Endothelial cell of umbilical vein (primary cell): ENCODE data around the gene SMIM36. TPM values are rescaled to one million over a fixed set of nuclear protein-coding genes. Genes with fewer than 3 reads are reported as not detected.

Experiments
- Bru-seq: library from RNA; stranded (reverse); fragments of 400-500 nt; gene quantifications from one replicate; lab custom pipeline; 2021; lab: Mats Ljungman, UMichigan
- BruChase-seq, 2 experiments: library from RNA; stranded (reverse); fragments of 400-500 nt; gene quantifications; one replicate each; lab custom pipeline; 2021; lab: Mats Ljungman, UMichigan
- BruUV-seq: library from RNA; stranded (reverse); fragments of 400-500 nt; replicated peaks from 2 replicates; lab custom pipeline; 2021; lab: Mats Ljungman, UMichigan
- CTCF ChIA-PET: fragments of 300-600, 350-600 bp; sonication (Branson Sonifier 250); formaldehyde crosslinking; loops from one replicate; lab custom pipeline; 2021; ENCODE audit warnings: antibody characterized with exemption, inconsistent platforms; lab: Charles Lee
- POLR2A ChIA-PET: fragments of 300-600, 350-600 bp; sonication (Branson Sonifier 250); formaldehyde crosslinking; loops from one replicate; lab custom pipeline; 2021; ENCODE audit warnings: antibody characterized with exemption, inconsistent platforms; lab: Charles Lee
- DNase-seq: peaks from one replicate; pipeline ENCODE4 v3.0.0-alpha.2; 2011; ENCODE audit warnings: low read depth, low spot score
- FAIRE-seq: peaks from 2 replicates; lab custom pipeline; 2011; peaks lifted over from hg19 to GRCh38; lab: Jason Lieb, UNC
- H2AFZ ChIP-seq: 2 replicates; pipeline ENCODE4 v1.6.0; 2012; ENCODE audit warnings: low read depth, low read length, control low read depth, inconsistent platforms
- H3K27ac ChIP-seq: 2 replicates; pipeline ENCODE4 v1.5.1; 2011; ENCODE audit warnings: low read depth, mild to moderate bottlenecking, control low read depth, low read length, moderate library complexity; ENCODE audit not compliant: insufficient read depth
- H3K27me3 ChIP-seq, 2 experiments: 2 replicates each; pipeline versions ENCODE4 v1.6.0 to v1.6.1; 2011; ENCODE audit warnings: low read length in 2 of 2, mixed read lengths in 1 of 2; ENCODE audit not compliant: control insufficient read depth in 2 of 2, insufficient read depth in 2 of 2
- H3K36me3 ChIP-seq, 2 experiments: 2 replicates in 1 of 2; 3 replicates in 1 of 2; pipeline ENCODE4 v1.5.1; 2011; ENCODE audit warnings: low read length in 2 of 2, mild to moderate bottlenecking in 1 of 2, moderate library complexity in 1 of 2; ENCODE audit not compliant: control insufficient read depth in 2 of 2, insufficient read depth in 2 of 2; ENCODE audit errors: extremely low read depth in 1 of 2
- H3K4me1 ChIP-seq: 3 replicates; pipeline ENCODE4 v1.5.1; 2011; ENCODE audit warnings: mild to moderate bottlenecking, low read length; ENCODE audit not compliant: control insufficient read depth, insufficient read depth; ENCODE audit errors: extremely low read depth
- H3K4me2 ChIP-seq: 2 replicates; pipeline ENCODE4 v1.6.1; 2011; ENCODE audit warnings: low read length, control low read depth, mixed read lengths; ENCODE audit not compliant: insufficient read depth
- H3K4me3 ChIP-seq, 3 experiments: fragments of 200-600 bp in 1 of 3; sonication (generic), shearing (Covaris generic) in 1 of 3; replicated peaks in 1 of 3; 2 replicates each; pipeline ENCODE4 v1.5.1; 2011 to 2016; ENCODE audit warnings: control low read depth in 3 of 3, low read length in 3 of 3, mild to moderate bottlenecking in 2 of 3, inconsistent platforms in 1 of 3, low read depth in 1 of 3, moderate library complexity in 1 of 3; ENCODE audit not compliant: insufficient read depth in 1 of 3
- H3K79me2 ChIP-seq: 2 replicates; pipeline ENCODE4 v1.6.0; 2012; ENCODE audit warnings: low read length, inconsistent platforms; ENCODE audit not compliant: control insufficient read depth, insufficient read depth
- H3K9ac ChIP-seq: replicated peaks from 2 replicates; pipeline ENCODE3; 2011; ENCODE audit warnings: low read length, control low read depth; ENCODE audit not compliant: insufficient read depth; ENCODE audit errors: extremely low read depth
- H3K9me1 ChIP-seq: replicated peaks from 3 replicates; pipeline ENCODE4 v1.6.0; 2011; ENCODE audit warnings: mild to moderate bottlenecking, low read length; ENCODE audit not compliant: control insufficient read depth, insufficient read depth; ENCODE audit errors: extremely low read depth
- H3K9me3 ChIP-seq: replicated peaks from 2 replicates; pipeline ENCODE4 v1.5.1; 2012; ENCODE audit warnings: low read length, inconsistent platforms; ENCODE audit not compliant: control insufficient read depth, insufficient read depth
- H4K20me1 ChIP-seq: replicated peaks from 2 replicates; pipeline ENCODE3; 2011; ENCODE audit warnings: mild to moderate bottlenecking, low read length; ENCODE audit not compliant: control insufficient read depth, insufficient read depth; ENCODE audit errors: extremely low read depth
- CTCF ChIP-seq, 2 donors: IDR thresholded peaks; 1 replicate in 1 of 2; 2 replicates in 1 of 2; pipeline ENCODE4 v1.5.1; 2011; ENCODE audit warnings: low read length in 2 of 2, mild to moderate bottlenecking in 2 of 2, moderate library complexity in 2 of 2, control low read depth in 1 of 2, inconsistent platforms in 1 of 2, low read depth in 1 of 2; ENCODE audit not compliant: insufficient read depth in 1 of 2; ENCODE audit errors: extremely low read depth in 1 of 2
- EZH2 ChIP-seq: IDR thresholded peaks from 2 replicates; pipeline ENCODE4 v1.6.1; 2012; ENCODE audit warnings: borderline replicate concordance, low read depth, mild to moderate bottlenecking, moderate library complexity, low read length, inconsistent platforms; ENCODE audit not compliant: severe bottlenecking
- FOS ChIP-seq: IDR thresholded peaks from 2 replicates; pipeline ENCODE4 v1.6.1; 2011; ENCODE audit warnings: mild to moderate bottlenecking, low read length, moderate library complexity, borderline replicate concordance; ENCODE audit not compliant: insufficient read depth
- GATA2 ChIP-seq: IDR thresholded peaks from 2 replicates; pipeline ENCODE4 v1.7.0; 2011; ENCODE audit warnings: low read depth, mild to moderate bottlenecking, moderate library complexity, mixed read lengths, low read length; ENCODE audit not compliant: insufficient read length, insufficient read depth
- JUN ChIP-seq: IDR thresholded peaks from 2 replicates; pipeline ENCODE4 v1.6.1; 2011; ENCODE audit warnings: borderline replicate concordance, low read depth; ENCODE audit not compliant: insufficient read length, insufficient read depth
- MAX ChIP-seq: IDR thresholded peaks from 2 replicates; pipeline ENCODE4 v1.6.1; 2011; ENCODE audit not compliant: insufficient read depth, insufficient read length
- MYC ChIP-seq: IDR thresholded peaks from one replicate; pipeline ENCODE4 v1.6.1; 2011; ENCODE audit warnings: mild to moderate bottlenecking, low read depth, low read length
- POLR2A ChIP-seq: IDR thresholded peaks from 2 replicates; pipeline ENCODE4 v1.6.1; 2012; ENCODE audit warnings: low read depth, mild to moderate bottlenecking, control low read depth, low read length
- POLR2AphosphoS5 ChIP-seq: IDR thresholded peaks from 2 replicates; pipeline ENCODE4 v1.6.1; 2012; ENCODE audit warnings: low read depth, mild to moderate bottlenecking, control low read depth, low read length, moderate library complexity; ENCODE audit not compliant: insufficient read depth
- dilution Hi-C: fragments of 300-500 bp; cut with MboI; formaldehyde crosslinking; loops from one replicate; pipeline ENCODE4 v1.15.0; 2019; ENCODE audit warnings: low sequenced_read_pairs; ENCODE audit not compliant: extremely low pct_ligation_motif_present
- intact Hi-C: fragments of 100-400 bp; cut with micrococcal nuclease; formaldehyde crosslinking; loops from one replicate; pipeline ENCODE4 v1.10.0; 2022
- long read RNA-seq: library from polyadenylated mRNA; stranded (forward); transcript quantifications from one replicate; pipeline ENCODE4 v2.0.0, GENCODE V29; 2021
- polyA minus RNA-seq, 3 experiments: library from RNA; depleted of rRNA, polyadenylated mRNA; stranded (reverse); fragments of >200 nt; gene quantifications; 1 replicate in 1 of 3; 2 replicates in 2 of 3; pipeline ENCODE4 v1.2.3, GENCODE V29; 2011
- polyA plus RNA-seq, 4 experiments: library from polyadenylated mRNA; depleted of rRNA in 3 of 4; stranded (reverse) in 3 of 4; unstranded in 1 of 4; fragments of >200 nt; gene quantifications; 2 replicates each; pipeline versions ENCODE4 v1.2.1 to v1.2.3, GENCODE V29; 2011 to 2012; ENCODE audit warnings: missing spikeins in 1 of 4
- total RNA-seq: library from RNA; stranded (reverse); gene quantifications from 2 replicates; pipeline ENCODE4 v1.2.3, GENCODE V29; 2021

The SMIM36 gene
- total RNA-seq, result not detected in 2 replicates
- polyA plus RNA-seq, result not detected in 2 replicates
- not detected in 2 replicates for polyA plus RNA-seq (2011; cell fraction: cytosol; rRNA removed)
- not detected in 2 replicates for polyA plus RNA-seq (2011; cell fraction: nucleus; rRNA removed)
- polyA plus RNA-seq (2012), result not detected in 2 replicates
- not detected in 2 replicates for polyA minus RNA-seq
- polyA minus RNA-seq (2011; cell fraction: cytosol; rRNA and poly(A)+ RNA removed), result not detected
- not detected in 2 replicates for polyA minus RNA-seq (2011; cell fraction: nucleus; rRNA and poly(A)+ RNA removed)
- percentile 12 among the genes with signal in this experiment for Bru-seq, nascent RNA
- not detected for BruChase-seq, experiment 1, labeled RNA remaining after a 6-hour chase
- BruChase-seq, experiment 2, labeled RNA remaining after a 2-hour chase, result percentile 5 among the genes with signal in this experiment
- long read RNA-seq, result 0 reads

GRCh38 chr17:55510986-55511721, at the start of gene SMIM36:
Gene SMIM36, minus strand, starts transcription at chr17:55511452.
- no TSS peak for BruUV-seq
- no peak within 1 kb of the TSS for H3K4me2 ChIP-seq
- intact Hi-C loops, result loop anchor here (10.0 kb wide), 1 partner anchor 86 kb away; the partner anchor contains the start of gene MMD
- no peaks in the 10 kb centered on the region for H3K9me3 ChIP-seq
- no peak within 1 kb of the TSS for H2AFZ ChIP-seq
- dilution Hi-C loops, result loop anchor here (10.0 kb wide), 1 partner anchor 156 kb away; no protein-coding TSS in a partner anchor
- no peaks in the 10 kb centered on the region for H3K9me1 ChIP-seq
- H3K9ac ChIP-seq, result no peak within 1 kb of the TSS
- FAIRE-seq (no peak), DNase-seq (no peak)
- peaks cover 0 to 14% of the 10 kb centered on the region in 2 experiments for H3K27me3 ChIP-seq
- no peaks in the 10 kb centered on the region for H3K4me1 ChIP-seq
- POLR2A ChIA-PET, result no interaction called here
- CTCF ChIA-PET, result interaction anchor here (1.1 to 3.9 kb wide), 2 partner anchors 12 to 155 kb away, joined by 3 to 82 read pairs; no protein-coding TSS in a partner anchor
- H4K20me1 ChIP-seq, result no peaks in the 10 kb centered on the region
- H3K4me3 ChIP-seq, result no peak within 1 kb of the TSS
- H3K27ac ChIP-seq, result no peak within 1 kb of the TSS
- TF ChIP-seq CTCF (IDR thresholded peaks at IDR 0.05; ENCODE audit: extremely low read depth in 1 of 2, insufficient read depth in 1 of 2, low read depth in 1 of 2, low read length in 2 of 2), result no peak
- H3K36me3 ChIP-seq, result no peaks in the 10 kb centered on the region
- no peaks in the 10 kb centered on the region for H3K79me2 ChIP-seq

GRCh38 chr17:55555772-55556171, 44.5 kb upstream of the SMIM36 start:
- dilution Hi-C loops (no loop called here), intact Hi-C loops (no loop called here)
- Histone ChIP-seq H3K4me2 (no peak overlapping the region), H3K36me3 (no peaks in the 10 kb centered on the region), H2AFZ (no peak overlapping the region), H4K20me1 (no peaks in the 10 kb centered on the region), H3K27me3 (no peaks in the 10 kb centered on the region), H3K4me1 (no peaks in the 10 kb centered on the region), H3K9me1 (no peaks in the 10 kb centered on the region), H3K27ac (no peak overlapping the region), H3K9me3 (no peaks in the 10 kb centered on the region), H3K9ac (no peak overlapping the region), H3K4me3 (no peak overlapping the region), H3K79me2 (no peaks in the 10 kb centered on the region)
- no peak for DNase-seq
- BruUV-seq, result no TSS peak
- POLR2A ChIA-PET, result no interaction called here
- TF ChIP-seq MYC, result no peak
- no peak for TF ChIP-seq JUN
- no peak for TF ChIP-seq GATA2
- TF ChIP-seq EZH2, result no peak
- TF ChIP-seq CTCF (IDR thresholded peaks at IDR 0.05; ENCODE audit: extremely low read depth in 1 of 2, insufficient read depth in 1 of 2, low read depth in 1 of 2, low read length in 2 of 2), result no peak
- no peak for TF ChIP-seq MAX
- TF ChIP-seq FOS, result no peak
- TF ChIP-seq POLR2A, result no peak
- TF ChIP-seq POLR2AphosphoS5, result no peak
- CTCF ChIA-PET, result no interaction called here
- no peak for FAIRE-seq
